Measurements from ENCODE around the gene GATB. TPM values are rescaled to one million over a fixed set of nuclear protein-coding genes. Genes with fewer than 3 reads are reported as not detected.

The GATB gene
- total RNA-seq, 1 experiment from 2014 or later = 20.4 TPM

DNA sequence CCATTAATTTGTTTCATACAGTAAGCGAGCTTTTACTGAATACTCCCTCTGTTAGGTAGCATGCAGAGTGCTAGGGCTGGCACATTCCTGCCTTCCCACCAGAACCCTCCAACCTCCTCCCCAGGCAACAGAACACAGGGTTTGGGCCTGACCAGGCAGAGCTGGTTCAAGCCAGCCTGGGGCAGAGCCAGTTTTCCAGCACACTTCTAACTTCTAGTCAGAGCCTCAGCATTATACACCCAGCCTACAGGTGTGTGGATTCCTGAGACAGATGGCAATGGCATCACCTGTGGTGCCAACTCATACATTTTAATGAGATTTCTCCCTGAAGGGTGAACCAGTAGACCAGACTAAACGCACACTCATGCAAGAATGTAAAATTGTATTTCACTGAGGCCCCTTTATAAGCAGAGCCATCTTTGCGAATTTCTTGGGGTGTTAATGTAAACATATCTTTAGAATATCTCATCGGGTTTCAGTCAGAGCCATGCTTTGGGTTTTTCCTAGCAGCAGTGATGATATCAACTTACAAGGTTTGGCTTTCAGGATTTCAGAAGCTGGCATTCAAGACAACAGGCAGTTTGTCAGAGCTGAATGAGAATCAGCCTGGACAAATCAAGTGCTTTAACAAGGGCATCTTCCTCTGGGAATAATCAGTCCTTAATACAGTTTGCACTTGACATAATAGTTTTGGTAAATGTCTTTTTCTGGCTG is 92.0 kb downstream of the GATB start:
- H3K27me3 ChIP-seq (ENCODE audit: low read length) = no peaks in the 10 kb centered on the region
- no peaks in the 10 kb centered on the region for H3F3A ChIP-seq (ENCODE audit: low read length, unreplicated experiment)
- no peaks in the 10 kb centered on the region for H3K79me2 ChIP-seq (ENCODE audit: low read length)
- H3K4me3 ChIP-seq (ENCODE audit: low read length) = no peak overlapping the region
- H2AFZ ChIP-seq (ENCODE audit: low read length) = no peak overlapping the region
- no peaks in the 10 kb centered on the region for H4K20me1 ChIP-seq (ENCODE audit: low read length)
- ATAC-seq = no peak
- H3K9me2 ChIP-seq (replicated peaks; ENCODE audit: low read length) = no peaks in the 10 kb centered on the region
- no TSS peak for BruUV-seq (replicated peaks)
- H3K4me1 ChIP-seq (ENCODE audit: insufficient read depth, low read length) = no peaks in the 10 kb centered on the region
- H3K27ac ChIP-seq (ENCODE audit: low read length) = no peak overlapping the region
- ChIA-PET CTCF (no interaction called here), POLR2A (ENCODE audit: unreplicated experiment) (no interaction called here)
- TF ChIP-seq EZH2phosphoT487 (IDR thresholded peaks at IDR 0.05; ENCODE audit: borderline replicate concordance, low read length) (no peak), EZH2 (IDR thresholded peaks at IDR 0.05; ENCODE audit: low read length, unreplicated experiment) (no peak)
- TF ChIP-seq, protein P1, sequence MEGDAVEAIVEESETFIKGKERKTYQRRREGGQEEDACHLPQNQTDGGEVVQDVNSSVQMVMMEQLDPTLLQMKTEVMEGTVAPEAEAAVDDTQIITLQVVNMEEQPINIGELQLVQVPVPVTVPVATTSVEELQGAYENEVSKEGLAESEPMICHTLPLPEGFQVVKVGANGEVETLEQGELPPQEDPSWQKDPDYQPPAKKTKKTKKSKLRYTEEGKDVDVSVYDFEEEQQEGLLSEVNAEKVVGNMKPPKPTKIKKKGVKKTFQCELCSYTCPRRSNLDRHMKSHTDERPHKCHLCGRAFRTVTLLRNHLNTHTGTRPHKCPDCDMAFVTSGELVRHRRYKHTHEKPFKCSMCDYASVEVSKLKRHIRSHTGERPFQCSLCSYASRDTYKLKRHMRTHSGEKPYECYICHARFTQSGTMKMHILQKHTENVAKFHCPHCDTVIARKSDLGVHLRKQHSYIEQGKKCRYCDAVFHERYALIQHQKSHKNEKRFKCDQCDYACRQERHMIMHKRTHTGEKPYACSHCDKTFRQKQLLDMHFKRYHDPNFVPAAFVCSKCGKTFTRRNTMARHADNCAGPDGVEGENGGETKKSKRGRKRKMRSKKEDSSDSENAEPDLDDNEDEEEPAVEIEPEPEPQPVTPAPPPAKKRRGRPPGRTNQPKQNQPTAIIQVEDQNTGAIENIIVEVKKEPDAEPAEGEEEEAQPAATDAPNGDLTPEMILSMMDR (conservative IDR thresholded peaks at IDR 0.05; ENCODE audit: low read depth, low read length) = no peak
- no peak overlapping the region for H3K4me2 ChIP-seq (ENCODE audit: low read length)
- no peaks in the 10 kb centered on the region for H3K9me3 ChIP-seq (ENCODE audit: low read length)
- H3K9ac ChIP-seq (ENCODE audit: low read length) = no peak overlapping the region
- H3K36me3 ChIP-seq (ENCODE audit: low read depth, low read length) = no peaks in the 10 kb centered on the region
- intact Hi-C loops (cut with micrococcal nuclease) = no loop called here
- DNase-seq = no peak

DNA sequence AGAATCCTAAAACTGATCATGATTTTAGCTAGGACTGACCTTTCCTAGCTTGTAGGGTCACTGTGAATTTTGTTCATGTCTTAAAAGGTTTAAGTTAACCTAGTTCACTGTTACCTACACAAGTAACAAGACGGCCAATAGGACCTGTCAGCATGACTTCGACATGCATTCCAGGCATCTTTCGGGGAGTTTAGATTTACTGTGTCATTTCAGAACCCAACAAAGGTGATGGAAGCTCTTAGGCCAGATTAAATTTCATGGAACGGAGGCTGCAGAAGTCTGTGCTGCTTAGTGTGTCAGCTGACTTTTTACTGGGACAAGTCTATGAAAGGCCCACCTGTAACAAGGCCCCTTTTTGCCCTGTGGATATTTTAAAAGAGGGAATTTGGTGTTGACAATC is 93.1 kb downstream of the GATB start:
- ChIA-PET CTCF (no interaction called here), POLR2A (ENCODE audit: unreplicated experiment) (no interaction called here)
- Histone ChIP-seq H3K9me3 (ENCODE audit: low read length) (no peaks in the 10 kb centered on the region), H3K9ac (ENCODE audit: low read length) (no peak overlapping the region), H3F3A (ENCODE audit: low read length, unreplicated experiment) (no peaks in the 10 kb centered on the region), H2AFZ (ENCODE audit: low read length) (no peak overlapping the region), H3K4me3 (ENCODE audit: low read length) (no peak overlapping the region), H3K27ac (ENCODE audit: low read length) (no peak overlapping the region), H3K4me2 (ENCODE audit: low read length) (no peak overlapping the region), H4K20me1 (ENCODE audit: low read length) (no peaks in the 10 kb centered on the region), H3K36me3 (ENCODE audit: low read depth, low read length) (no peaks in the 10 kb centered on the region), H3K9me2 (replicated peaks; ENCODE audit: low read length) (no peaks in the 10 kb centered on the region), H3K27me3 (ENCODE audit: low read length) (no peaks in the 10 kb centered on the region), H3K79me2 (ENCODE audit: low read length) (no peaks in the 10 kb centered on the region), H3K4me1 (ENCODE audit: insufficient read depth, low read length) (no peaks in the 10 kb centered on the region)
- ATAC-seq (no peak), DNase-seq (no peak)
- intact Hi-C loops (cut with micrococcal nuclease) = no loop called here
- TF ChIP-seq EZH2 (IDR thresholded peaks at IDR 0.05; ENCODE audit: low read length, unreplicated experiment) (no peak), EZH2phosphoT487 (IDR thresholded peaks at IDR 0.05; ENCODE audit: borderline replicate concordance, low read length) (no peak)
- TF ChIP-seq, protein P1 (conservative IDR thresholded peaks at IDR 0.05; ENCODE audit: low read depth, low read length) = no peak
- BruUV-seq (replicated peaks) = no TSS peak

DNA sequence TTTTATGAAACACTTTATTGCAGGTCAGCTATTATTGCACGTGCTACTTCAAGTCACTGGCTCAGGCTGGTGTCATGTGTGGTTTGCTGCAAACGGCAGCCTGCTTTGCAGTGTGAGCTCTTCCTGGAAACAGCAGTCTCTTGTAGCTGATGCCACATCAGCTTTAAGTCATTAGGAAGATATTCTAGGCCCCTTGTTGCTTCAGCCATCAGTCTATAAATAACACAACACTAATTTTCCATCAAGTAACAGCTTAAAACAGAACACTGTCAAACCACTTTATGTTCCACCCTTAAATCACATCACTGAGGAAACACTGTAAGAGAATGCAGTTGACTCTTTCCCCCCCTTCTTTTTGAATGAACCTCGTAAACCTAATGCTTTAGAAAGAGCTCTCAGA is 93.8 kb downstream of the GATB start:
- H3K9ac ChIP-seq (ENCODE audit: low read length) = no peak overlapping the region
- H4K20me1 ChIP-seq (ENCODE audit: low read length) = no peaks in the 10 kb centered on the region
- no peaks in the 10 kb centered on the region for H3K9me2 ChIP-seq (replicated peaks; ENCODE audit: low read length)
- H3K4me2 ChIP-seq (ENCODE audit: low read length) = no peak overlapping the region
- no peak overlapping the region for H2AFZ ChIP-seq (ENCODE audit: low read length)
- ChIA-PET POLR2A (ENCODE audit: unreplicated experiment) (no interaction called here), CTCF (no interaction called here)
- no peak for ATAC-seq
- H3K27me3 ChIP-seq (ENCODE audit: low read length) = no peaks in the 10 kb centered on the region
- no peaks in the 10 kb centered on the region for H3K36me3 ChIP-seq (ENCODE audit: low read depth, low read length)
- H3K4me1 ChIP-seq (ENCODE audit: insufficient read depth, low read length) = no peaks in the 10 kb centered on the region
- H3F3A ChIP-seq (ENCODE audit: low read length, unreplicated experiment) = no peaks in the 10 kb centered on the region
- TF ChIP-seq, protein P1 (conservative IDR thresholded peaks at IDR 0.05; ENCODE audit: low read depth, low read length) = no peak
- TF ChIP-seq EZH2phosphoT487 (IDR thresholded peaks at IDR 0.05; ENCODE audit: borderline replicate concordance, low read length) = no peak
- no peak for TF ChIP-seq EZH2 (IDR thresholded peaks at IDR 0.05; ENCODE audit: low read length, unreplicated experiment)
- no peaks in the 10 kb centered on the region for H3K9me3 ChIP-seq (ENCODE audit: low read length)
- intact Hi-C loops (cut with micrococcal nuclease) = no loop called here
- H3K79me2 ChIP-seq (ENCODE audit: low read length) = no peaks in the 10 kb centered on the region
- H3K4me3 ChIP-seq (ENCODE audit: low read length) = no peak overlapping the region
- DNase-seq = no peak
- BruUV-seq (replicated peaks) = no TSS peak
- no peak overlapping the region for H3K27ac ChIP-seq (ENCODE audit: low read length)
